Measurements from ENCODE around the gene LCE1E.

LCE1E gene

GRCh38 chr1:152786077-152786476, at the start of gene LCE1E:
LCE1E (plus strand) TSS chr1:152786257; CDS start chr1:152787300, 1,043 bp downstream.
- DNase-seq (ENCODE audit: low read depth), result no peak

- no peak for DNase-seq (ENCODE audit: low read depth)
Measured at GRCh38 chr1:152737997-152738396, 48.1 kb upstream of the LCE1E start.

GRCh38 chr1:152739841-152740240, 46.2 kb upstream of the LCE1E start:
- DNase-seq (ENCODE audit: low read depth), result no peak

- no peak for DNase-seq (ENCODE audit: low read depth)
Measured at GRCh38 chr1:152741656-152742055, 44.4 kb upstream of the LCE1E start.

GRCh38 chr1:152743371-152744145, 42.5 kb upstream of the LCE1E start:
- DNase-seq (ENCODE audit: low read depth), result no peak

- no peak for DNase-seq (ENCODE audit: low read depth)
Measured at GRCh38 chr1:152745289-152745704, 40.8 kb upstream of the LCE1E start.

- DNase-seq (ENCODE audit: low read depth), result no peak
Measured at GRCh38 chr1:152745765-152746444, 40.2 kb upstream of the LCE1E start.

- no peak for DNase-seq (ENCODE audit: low read depth)
Measured at GRCh38 chr1:152747831-152748230, 38.2 kb upstream of the LCE1E start.

GRCh38 chr1:152752225-152752624, 33.8 kb upstream of the LCE1E start:
- peak; percentile 35 for DNase-seq (ENCODE audit: low read depth)

- DNase-seq (ENCODE audit: low read depth), result no peak
Measured at GRCh38 chr1:152753586-152753985, 32.5 kb upstream of the LCE1E start.

- DNase-seq (ENCODE audit: low read depth), result no peak
Measured at GRCh38 chr1:152756872-152757271, 29.2 kb upstream of the LCE1E start.

- DNase-seq (ENCODE audit: low read depth), result no peak
Measured at GRCh38 chr1:152757747-152758146, 28.3 kb upstream of the LCE1E start, which contains the start of gene KPRP. KPRP (plus strand) TSS chr1:152758025; CDS start chr1:152759589, 1,564 bp downstream.

GRCh38 chr1:152758636-152759035, 27.4 kb upstream of the LCE1E start:
- no peak for DNase-seq (ENCODE audit: low read depth)

GRCh38 chr1:152759453-152760173, 26.4 kb upstream of the LCE1E start:
- DNase-seq (ENCODE audit: low read depth), result no peak

- DNase-seq (ENCODE audit: low read depth), result no peak
Measured at GRCh38 chr1:152760551-152761190, 25.4 kb upstream of the LCE1E start.

GRCh38 chr1:152761609-152762213, 24.3 kb upstream of the LCE1E start:
- no peak for DNase-seq (ENCODE audit: low read depth)

- no peak for DNase-seq (ENCODE audit: low read depth)
Measured at GRCh38 chr1:152768847-152769533, 17.1 kb upstream of the LCE1E start.

GRCh38 chr1:152770411-152770810, 15.6 kb upstream of the LCE1E start:
- DNase-seq (ENCODE audit: low read depth), result no peak

- no peak for DNase-seq (ENCODE audit: low read depth)
Measured at GRCh38 chr1:152774875-152775274, 11.2 kb upstream of the LCE1E start, which contains the start of gene LCE1F. LCE1F (plus strand) TSS chr1:152775140; CDS start chr1:152776372, 1,232 bp downstream.

GRCh38 chr1:152776361-152776760, 9.7 kb upstream of the LCE1E start:
- no peak for DNase-seq (ENCODE audit: low read depth)

GRCh38 chr1:152777510-152778137, 8.4 kb upstream of the LCE1E start:
- DNase-seq (ENCODE audit: low read depth), result no peak
